Hepatic stellate cell (primary cell): ENCODE measurements around the gene QRFP.

Experiments used
- DNase-seq: peaks from one replicate; pipeline ENCODE4 v3.0.0; 2011; ENCODE audit warnings: low spot score

Gene QRFP

GRCh38 chr9:130904070-130905044 lies 7.7 kb upstream of the QRFP start:
- DNase-seq = no peak

DNA sequence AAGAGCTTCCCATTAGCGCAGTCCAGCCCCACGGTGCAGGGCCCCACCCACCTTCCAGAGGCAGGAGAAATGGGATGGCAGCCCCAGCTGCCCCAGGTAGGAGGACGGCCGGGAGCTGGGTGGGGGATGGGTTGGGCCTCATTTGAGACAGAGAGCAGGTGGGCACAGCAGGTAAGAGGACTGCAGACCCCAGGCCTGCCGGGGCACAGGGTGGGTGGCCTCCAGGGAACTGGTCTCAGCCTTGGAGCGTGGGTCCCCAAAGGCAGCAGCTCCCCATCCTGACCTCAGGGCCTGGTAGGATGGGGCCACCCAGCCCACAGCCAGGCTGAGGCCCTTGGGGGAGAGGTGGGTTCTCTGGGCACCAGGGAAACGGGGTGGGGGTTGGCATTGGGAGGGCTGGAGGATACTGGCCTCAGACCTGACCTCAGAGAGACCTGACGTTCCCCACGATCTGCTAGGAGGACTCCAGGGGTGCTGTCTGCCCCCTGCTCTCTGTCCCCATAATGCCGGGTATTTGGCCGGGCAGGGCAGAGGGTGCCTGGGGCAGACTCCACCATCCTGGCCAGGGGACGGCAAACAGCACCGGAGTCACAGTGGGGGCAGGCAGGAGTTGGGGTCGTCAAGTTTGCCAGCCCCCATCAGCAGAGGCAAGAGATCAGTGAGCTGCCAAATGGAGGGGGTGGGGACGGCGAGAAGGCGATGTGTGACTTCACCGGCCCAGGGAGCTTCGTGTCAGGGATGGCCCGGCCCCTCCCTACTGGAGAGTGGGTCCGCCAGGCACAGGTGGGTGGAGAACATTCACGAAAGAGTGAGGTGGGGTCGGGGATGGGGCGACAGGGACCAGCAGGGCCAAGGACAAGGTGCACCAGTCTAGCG lies 6.8 kb upstream of the QRFP start:
- no peak for DNase-seq

DNA sequence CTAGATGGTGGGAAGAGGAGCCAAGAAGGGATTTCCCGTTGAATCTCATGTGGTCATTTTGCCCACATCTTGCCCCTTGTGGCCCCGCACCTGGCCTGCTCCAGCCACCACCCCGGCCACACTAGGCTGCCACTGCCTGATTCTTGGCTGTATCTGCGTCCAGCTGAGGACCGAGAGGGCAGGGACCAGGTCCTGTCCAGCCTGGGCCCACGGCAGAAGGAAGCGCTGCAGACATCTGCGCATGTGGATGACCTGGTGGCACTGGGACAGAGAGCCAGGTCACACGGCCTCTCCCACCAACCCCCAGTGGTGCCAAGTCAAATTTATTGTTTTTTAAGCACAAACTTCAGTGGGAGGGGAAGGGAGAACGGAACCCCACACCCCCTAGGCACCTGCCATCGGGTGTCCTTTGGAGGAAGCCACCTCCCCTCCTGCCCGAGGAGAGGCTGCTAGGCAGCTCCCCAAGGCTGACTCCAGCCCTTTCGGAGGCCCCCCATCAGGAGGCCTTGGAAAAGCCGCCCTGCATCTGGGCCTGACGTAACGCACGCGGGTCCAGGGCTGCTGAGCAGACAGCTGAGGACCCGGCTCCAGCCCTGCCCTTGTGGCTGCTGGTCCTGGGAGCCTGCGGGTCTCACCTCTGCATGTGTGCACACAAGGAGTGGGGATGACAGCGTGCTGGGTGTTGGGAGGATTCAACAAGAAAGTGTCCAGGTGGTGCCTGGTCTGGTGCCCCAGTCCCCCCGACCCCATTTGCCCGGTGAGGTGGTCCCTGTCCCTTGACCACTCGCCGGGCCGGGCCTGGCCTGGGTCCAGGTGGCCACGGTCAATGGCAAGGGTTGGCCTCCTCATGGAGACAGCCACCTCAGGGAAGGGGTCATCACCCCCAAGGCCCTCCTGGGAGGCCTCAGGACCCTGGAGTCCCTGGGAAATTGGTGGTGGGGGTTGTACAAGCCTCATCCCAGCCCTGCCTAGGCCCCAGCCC lies 5.9 kb upstream of the QRFP start:
- DNase-seq = no peak

DNA sequence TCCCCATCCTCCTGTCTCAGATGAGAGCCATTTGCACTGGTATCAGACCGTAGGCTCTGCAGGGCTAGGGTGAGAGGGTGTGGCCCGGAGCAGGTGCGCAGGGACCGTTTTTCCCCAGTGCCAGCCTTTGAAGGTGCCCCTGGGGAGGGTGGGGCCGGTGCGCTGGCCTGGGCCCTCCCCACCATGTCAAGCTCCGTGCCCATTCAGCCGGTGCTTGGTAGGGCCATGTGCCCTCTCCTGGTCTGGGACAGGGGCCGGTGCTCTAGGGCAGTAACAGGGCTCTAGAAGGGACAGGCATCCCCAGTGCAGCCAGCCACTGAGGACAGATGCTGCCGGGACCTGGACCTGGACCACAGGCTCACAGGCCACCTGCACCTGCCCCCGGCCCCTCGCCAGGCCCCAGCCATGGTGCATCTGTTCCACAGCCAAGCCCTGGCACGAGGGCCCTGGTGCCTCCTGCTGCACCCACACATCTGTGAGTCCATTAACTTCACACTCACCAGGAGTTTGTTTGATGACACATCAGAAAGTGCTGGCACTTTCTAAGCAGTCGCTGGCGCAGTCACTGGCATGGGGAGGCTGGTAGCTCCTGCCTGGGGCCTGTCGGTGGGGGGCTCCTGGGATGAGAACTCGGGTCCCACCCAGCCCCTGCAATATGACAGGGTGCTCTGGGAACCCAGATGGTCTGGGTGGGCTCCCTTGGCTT lies 5.0 kb upstream of the QRFP start:
- no peak for DNase-seq

DNA sequence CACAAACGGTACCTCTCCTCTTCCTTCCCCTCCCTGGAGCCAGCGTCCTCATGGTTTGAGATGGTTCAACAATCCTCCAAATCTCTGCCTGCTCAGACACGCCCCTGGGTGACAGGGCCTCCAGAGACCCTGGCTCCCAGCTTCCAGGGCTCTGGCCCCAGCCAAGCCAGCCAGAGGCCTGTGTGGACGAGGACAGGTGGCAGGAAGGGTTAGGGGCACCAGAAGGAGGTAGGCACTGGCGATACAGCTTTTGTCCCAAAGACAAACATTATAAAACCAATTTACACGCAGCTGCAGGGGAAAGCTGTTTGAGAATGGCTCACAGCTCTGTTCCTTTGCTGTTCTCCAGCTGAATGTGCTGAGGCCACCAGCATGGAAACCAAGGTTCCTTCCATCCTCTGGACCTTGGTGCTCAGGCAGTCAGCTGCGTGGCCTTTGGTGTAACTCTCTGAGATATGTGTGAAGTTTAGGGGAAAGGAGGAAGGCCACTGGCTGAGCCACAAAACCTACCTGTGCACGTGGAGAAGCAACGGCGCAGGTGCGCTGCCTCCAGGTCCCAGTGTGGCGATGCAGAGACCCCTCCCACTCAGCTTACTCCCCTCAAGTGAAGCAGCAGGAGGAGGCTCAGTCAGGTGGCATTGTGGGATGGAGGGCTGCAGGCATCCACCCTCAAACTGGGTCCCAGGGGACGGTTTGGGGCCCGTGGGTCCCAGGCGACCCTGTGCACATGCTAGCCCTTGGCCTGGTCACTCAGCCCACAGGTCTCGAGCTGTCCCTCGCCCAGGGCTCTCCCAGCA lies 4.3 kb upstream of the QRFP start:
- no peak for DNase-seq

GRCh38 chr9:130899051-130899748 lies 2.6 kb upstream of the QRFP start:
- DNase-seq = no peak

- no peak for DNase-seq
These were observed 1.9 kb upstream of the QRFP start for GRCh38 chr9:130898552-130898852.

DNA sequence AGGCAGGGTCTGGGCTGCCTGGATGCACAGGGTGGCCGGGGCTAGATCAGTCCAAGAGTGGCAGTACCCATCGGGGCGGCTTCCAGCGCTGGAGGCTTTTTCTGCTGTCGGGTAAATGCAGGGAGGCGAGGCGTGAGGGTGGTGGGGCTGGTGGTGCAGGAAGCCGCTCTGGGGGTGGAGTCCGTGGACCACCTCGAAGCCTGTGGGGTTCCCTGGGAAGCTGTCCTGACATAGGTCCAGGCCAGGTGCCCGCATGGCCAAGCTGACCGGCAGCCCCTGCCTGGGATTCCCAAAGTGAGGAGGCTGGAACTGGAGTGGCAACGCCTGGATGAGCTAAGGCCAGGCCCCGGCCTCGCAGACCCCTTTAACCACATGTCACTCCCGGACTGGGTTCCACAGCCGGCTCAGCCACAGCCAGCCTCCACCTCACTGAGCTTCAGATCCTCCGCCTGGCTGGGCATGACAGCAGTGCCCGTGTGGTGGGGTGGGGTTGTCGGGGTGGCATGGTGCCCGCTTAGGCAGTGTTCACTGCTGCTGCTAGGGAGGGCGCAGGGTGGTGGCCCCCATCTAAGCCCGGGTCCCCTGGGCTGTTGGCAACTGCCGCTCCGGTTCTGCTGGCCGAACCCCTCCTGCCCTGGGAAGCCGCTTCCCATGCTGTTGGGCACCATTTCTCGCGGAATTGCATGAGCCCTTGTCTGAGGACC lies 1.4 kb upstream of the QRFP start:
- DNase-seq = no peak

GRCh38 chr9:130897105-130897751 lies 616 bp upstream of the QRFP start:
- no peak for DNase-seq

DNA sequence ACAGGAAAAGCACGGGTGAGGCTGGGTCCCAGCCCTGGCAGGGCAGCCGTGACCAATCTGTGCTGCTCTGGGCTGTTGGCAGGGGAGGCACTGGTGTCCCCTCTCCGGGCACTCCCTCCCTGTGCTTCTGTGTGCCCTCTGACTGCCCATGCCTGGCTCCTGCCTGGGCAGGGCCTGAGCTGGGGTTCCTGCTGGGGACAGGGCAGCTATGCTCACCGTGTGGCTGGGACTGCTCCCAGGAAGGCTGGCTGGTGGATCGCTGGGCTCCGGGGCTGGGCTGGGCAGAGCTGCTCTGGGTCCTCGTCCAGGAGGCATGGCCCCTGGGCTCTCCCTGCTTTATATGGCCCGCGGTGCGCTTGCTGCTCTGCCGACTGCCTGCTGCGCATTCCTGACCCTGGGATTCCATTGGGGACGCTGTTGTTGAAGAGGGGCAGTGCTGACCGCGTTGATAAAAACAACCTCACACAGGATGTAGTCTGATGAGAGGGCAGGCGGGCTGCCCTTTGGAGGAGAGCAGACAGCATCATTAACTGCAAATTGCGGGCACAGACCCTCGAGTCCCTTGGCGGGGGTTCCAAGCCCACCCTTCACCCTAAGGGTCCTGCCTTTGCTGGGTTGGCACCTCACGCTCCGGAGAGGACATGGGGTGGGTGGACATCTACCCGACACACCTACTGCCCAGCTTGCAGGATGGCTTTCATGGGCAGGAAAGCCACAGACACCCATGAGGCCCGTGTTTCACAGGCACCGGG lies 955 bp downstream of the QRFP start:
- no peak for DNase-seq

DNA sequence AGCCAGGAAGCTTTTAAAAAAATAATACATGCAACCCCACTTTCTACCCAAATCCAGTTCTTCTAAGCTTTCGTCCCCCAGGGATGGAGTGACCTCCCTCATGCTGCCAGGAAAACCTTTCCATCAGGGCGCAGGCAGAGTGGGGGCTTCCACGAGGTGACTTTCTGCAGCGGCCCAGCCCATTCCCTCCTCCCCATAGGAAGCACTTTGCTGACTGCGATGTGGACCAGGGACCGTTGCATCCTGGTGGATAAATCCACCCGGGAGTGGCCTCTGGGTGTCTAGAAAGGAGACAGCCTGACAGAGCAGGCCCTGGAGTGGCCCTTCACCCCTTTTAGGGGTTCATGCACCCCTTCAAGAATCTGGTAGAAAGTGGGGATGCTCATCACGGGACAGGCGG lies 1.6 kb downstream of the QRFP start:
- no peak for DNase-seq

DNA sequence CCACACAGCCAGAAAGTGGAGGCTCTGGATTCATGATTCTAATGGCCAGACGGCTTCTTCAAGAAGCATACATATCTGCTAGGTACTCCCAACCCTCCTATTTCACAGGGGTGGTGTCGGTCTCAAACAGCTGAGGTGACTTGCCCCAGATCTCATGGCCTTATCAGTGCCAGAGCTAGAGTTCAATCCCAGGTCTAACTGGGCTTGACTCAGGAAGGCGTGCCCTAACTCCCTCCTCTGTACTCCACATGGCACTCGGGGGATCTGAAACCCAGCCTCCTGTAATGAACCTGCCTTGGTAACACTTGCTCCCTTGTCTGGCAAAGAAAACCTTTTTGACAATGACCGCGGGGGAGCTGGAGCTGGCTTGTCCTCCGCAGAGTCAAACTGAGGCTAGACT lies 2.1 kb downstream of the QRFP start:
- no peak for DNase-seq

GRCh38 chr9:130893341-130894101 lies 3.1 kb downstream of the QRFP start:
- DNase-seq = no peak

DNA sequence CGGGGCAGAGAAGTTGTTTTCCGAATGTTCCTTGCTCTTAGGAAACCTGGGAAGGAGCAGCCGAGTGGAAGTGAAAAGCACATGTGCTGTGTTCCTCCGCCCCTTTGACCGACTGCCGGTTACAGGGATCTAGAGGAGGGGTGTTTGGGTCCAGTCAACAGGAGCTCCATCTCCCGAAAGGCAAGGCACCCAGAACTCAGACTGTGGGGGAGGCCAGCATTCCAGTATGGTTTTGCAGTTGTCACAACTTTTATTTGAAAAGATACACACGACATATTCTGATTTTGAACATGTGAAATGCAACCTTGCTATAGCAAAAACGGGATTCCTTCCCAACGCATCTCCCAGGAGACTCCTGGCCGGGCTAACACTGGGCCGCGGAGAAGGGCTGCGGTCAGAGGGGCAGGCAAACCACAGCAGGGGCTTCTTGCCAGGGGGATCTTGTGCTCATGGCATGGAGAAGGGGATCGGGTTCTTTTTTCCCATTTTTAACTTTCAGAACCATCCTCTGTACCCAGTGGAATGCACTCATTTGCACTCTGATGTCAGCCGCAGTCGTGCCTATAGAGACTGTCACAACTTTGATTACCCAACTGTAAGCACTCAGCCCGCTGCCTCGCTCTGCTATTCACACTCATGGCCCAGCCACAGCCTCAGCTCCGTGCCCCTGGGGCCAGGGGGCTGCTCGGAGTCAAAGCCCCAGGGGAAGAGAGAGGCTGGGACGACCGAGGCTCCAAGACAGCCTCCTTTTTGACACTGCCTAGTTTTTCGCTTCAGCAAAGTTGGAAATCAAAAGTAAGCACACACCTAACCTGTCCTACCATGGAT lies 3.9 kb downstream of the QRFP start:
- no peak for DNase-seq

GRCh38 chr9:130891688-130892476 lies 4.7 kb downstream of the QRFP start:
- DNase-seq = no peak
